Body of pancreas (tissue), 4 donors: Measurements from ENCODE around the gene GAD2. TPM values are rescaled to one million over a fixed set of nuclear protein-coding genes. Genes with fewer than 3 reads are reported as not detected.
"Not testable (repeated sequence)": the region's sequence is repeated elsewhere in the genome, so short reads cannot be mapped to it uniquely, and the experiment has no call there.

Experiments used
- ATAC-seq: fragments of 150-250 bp; one replicate; pipeline ENCODE4 v1.9.1; 2016
- DNase-seq, 4 donors: peaks; one replicate each; pipeline ENCODE4 v3.0.0-alpha.2; 2019
- H3K27ac ChIP-seq, 4 donors: fragments of 200-600 bp; sonication (generic); 1 replicate in 3 of 4; 2 replicates in 1 of 4; pipeline versions ENCODE4 v1.5.1 to v1.6.1; 2016 to 2019; ENCODE audit warnings: mild to moderate bottlenecking in 1 of 4, mixed read lengths in 1 of 4, moderate library complexity in 1 of 4
- H3K27me3 ChIP-seq, 2 donors: fragments of 200-600 bp; sonication (generic); one replicate each; pipeline ENCODE4 v1.6.0; 2016; ENCODE audit warnings: mild to moderate bottlenecking in 1 of 2
- H3K36me3 ChIP-seq, 2 donors: fragments of 200-600 bp; sonication (generic); replicated peaks in 1 of 2; 2 replicates each; pipeline ENCODE4 v1.5.1; 2016; ENCODE audit warnings: low read depth in 2 of 2; ENCODE audit not compliant: insufficient read depth in 1 of 2
- H3K4me1 ChIP-seq: fragments of 200-600 bp; sonication (generic); one replicate; pipeline ENCODE4 v1.6.0; 2016
- H3K4me3 ChIP-seq, 2 donors: fragments of 200-600 bp; sonication (generic); 1 replicate in 1 of 2; 2 replicates in 1 of 2; pipeline ENCODE4 v1.5.1; 2016 to 2019
- H3K9me3 ChIP-seq, 3 donors: fragments of 200-600 bp; sonication (generic); 1 replicate in 2 of 3; 2 replicates in 1 of 3; pipeline ENCODE4 v1.5.1; 2016
- CTCF ChIP-seq, 7 experiments: fragments of 450-650 bp in 4 of 7; fragments of 200-600 bp in 3 of 7; sonication (generic) in 3 of 7; IDR thresholded peaks; one replicate each; pipeline ENCODE4 v1.5.1; 2016 to 2019; ENCODE audit warnings: antibody characterized with exemption in 7 of 7
- POLR2A ChIP-seq, 3 donors: fragments of 450-650 bp; IDR thresholded peaks; one replicate each; pipeline ENCODE4 v1.6.1; 2016; ENCODE audit warnings: antibody characterized with exemption in 3 of 3, mild to moderate bottlenecking in 2 of 3
- WGBS, 2 donors: methylation state at CpG; one replicate each; pipeline ENCODE4 v1.1.5; 2017; 5-methylcytosine and 5-hydroxymethylcytosine counted together
- intact Hi-C: fragments of 100-400 bp; cut with DNase I; formaldehyde crosslinking; loops from one replicate; pipeline ENCODE4 v1.15.1; 2023
- total RNA-seq, 2 donors: library from RNA; depleted of rRNA; stranded (reverse); fragments of >200 nt; gene quantifications; one replicate each; pipeline ENCODE4 v1.1.0, GENCODE V29; 2016

GAD2 gene
- total RNA-seq, 2 donors from 2014 or later = 4.3 to 11.7 TPM

DNA sequence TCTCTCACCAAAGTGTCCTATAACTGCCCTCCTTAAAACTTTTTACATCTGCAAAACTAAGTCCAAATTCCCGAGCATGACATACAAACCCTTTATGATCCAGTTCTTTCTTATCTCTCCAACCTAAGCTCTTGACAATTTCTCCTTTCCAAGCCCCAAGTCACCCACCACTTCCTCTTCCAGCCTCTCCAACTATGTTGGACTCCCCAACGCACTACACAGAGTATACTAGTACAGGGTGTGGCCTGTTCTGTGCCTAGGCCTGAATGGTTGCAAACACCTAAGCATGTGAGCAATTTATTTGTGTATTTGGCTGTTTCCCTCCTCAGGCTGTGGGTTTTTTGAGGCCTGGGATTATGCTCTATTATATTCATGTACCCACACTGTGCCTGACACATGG is 120.4 kb downstream of the GAD2 start:
- intact Hi-C loops = no loop called here
- DNase-seq = peak in 1 of 4 donors; percentile 8

DNA sequence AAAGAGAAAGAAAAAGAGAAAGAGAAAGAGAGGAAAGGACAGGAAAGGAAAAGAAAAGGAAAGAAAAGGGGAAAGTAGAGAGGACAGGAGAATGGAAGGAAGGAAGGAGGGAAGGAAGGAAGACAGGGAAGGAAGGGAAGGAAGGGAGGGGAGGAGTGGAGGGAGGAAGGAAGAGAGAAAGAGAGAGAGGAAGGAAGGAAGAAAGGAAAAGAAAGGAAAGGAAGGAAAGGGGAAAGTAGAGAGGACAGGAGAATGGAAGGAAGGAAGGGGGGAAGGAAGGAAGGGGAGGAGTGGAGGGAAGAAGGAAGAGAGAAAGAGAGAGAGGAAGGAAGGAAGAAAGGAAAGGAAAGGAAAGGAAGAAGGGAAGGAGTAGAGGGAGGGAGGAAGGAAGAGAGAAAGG is 125.1 kb downstream of the GAD2 start:
- no peak for ATAC-seq
- intact Hi-C loops = loop anchor here (10.0 kb wide), 1 partner anchor 223 kb away; no protein-coding TSS in a partner anchor
- Histone ChIP-seq H3K9me3 (peaks cover 0 to 5% (median 0%) of the 10 kb centered on the region in 3 donors), H3K36me3 (no peaks in the 10 kb centered on the region), H3K27ac (no peak overlapping the region), H3K4me3 (no peak overlapping the region), H3K27me3 (no peaks in the 10 kb centered on the region), H3K4me1 (no peaks in the 10 kb centered on the region)
- TF ChIP-seq POLR2A (IDR thresholded peaks at IDR 0.05) (no peak), CTCF (IDR thresholded peaks at IDR 0.05) (no peak)
- no peak for DNase-seq

More for the DNA sequence above, 120.4 kb downstream of the GAD2 start:
- no peaks in the 10 kb centered on the region for H3K27me3 ChIP-seq
- no peaks in the 10 kb centered on the region for H3K36me3 ChIP-seq
- H3K4me3 ChIP-seq = no peak overlapping the region
- peaks cover 0 to 5% (median 0%) of the 10 kb centered on the region in 3 donors for H3K9me3 ChIP-seq
- H3K27ac ChIP-seq = no peak overlapping the region
- 57 to 59% methylated on average over 2 of the region's 2 CpGs for WGBS, 2 donors
- no peak for ATAC-seq
- TF ChIP-seq POLR2A (IDR thresholded peaks at IDR 0.05) (no peak), CTCF (IDR thresholded peaks at IDR 0.05) (no peak)
- H3K4me1 ChIP-seq = peaks cover 7% of the 10 kb centered on the region

DNA sequence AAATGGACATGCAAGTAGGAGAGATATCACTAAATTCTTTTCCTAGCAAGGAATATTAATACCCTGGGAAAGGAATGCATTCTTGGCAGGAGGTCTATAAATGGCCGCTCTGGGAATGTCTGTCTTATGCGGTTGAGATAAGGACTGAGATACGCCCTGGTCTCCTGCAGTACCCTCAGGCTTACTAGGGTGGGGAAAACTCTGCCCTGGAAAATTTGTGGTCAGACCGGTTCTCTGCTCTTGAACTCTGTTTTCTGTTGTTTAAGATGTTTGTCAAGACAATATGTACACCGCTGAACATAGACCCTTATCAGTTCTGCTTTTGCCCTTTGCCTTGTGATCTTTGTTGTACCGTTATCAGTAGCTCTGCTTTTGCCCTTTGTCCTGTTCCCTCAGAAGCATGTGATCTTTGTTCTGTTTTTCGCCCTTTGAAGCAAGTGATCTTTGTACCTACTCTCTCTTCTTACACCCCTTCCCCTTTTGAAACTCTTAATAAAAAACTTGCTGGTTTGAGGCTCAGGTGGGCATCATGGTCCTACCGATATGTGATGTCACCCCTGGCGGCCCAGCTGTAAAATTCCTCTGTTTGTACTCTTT is 132.3 kb downstream of the GAD2 start:
- not testable (repeated sequence) for H3K4me3 ChIP-seq, H3K9me3 ChIP-seq, ATAC-seq, H3K4me1 ChIP-seq, H3K27me3 ChIP-seq, H3K36me3 ChIP-seq, DNase-seq, H3K27ac ChIP-seq
- WGBS, 2 donors = 28% methylated on average over 9 of the region's 9 CpGs
- intact Hi-C loops = loop anchor here (10.0 kb wide), 1 partner anchor 216 kb away; no protein-coding TSS in a partner anchor

Other genes with a start within 250 kb of the GAD2 start
- 1 to 10 TPM; 2.3 to 4.0 TPM for gene APBB1IP, start 221.6 kb downstream of the GAD2 start, total RNA-seq